ENCODE measurements around the gene PSMD11. TPM values are rescaled to one million over a fixed set of nuclear protein-coding genes. Genes with fewer than 3 reads are reported as not detected.

PSMD11 gene
- polyA plus RNA-seq, 2 of the 4 experiments (the other 2 are of a cell fraction), result 195 to 228 TPM

DNA sequence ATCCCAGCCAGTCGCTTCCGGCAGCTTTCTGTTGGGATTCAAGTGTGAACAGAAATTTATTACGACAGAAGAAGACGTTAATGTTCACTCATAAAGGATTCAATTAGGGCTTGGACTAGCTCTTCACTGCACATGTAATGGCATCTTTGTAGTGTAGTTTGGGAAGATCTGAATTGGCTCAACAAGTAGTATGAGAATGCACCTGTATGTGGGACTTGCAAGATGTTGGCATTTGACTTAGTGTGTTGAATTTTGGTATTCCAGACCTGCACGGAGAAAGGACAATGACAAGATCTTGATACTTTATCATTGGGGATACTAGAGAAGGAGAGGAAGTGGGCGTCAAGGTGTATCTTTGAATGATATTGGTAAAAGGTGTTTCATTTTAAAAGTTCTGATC, 1.2 kb downstream of the PSMD11 start:
- TF ChIP-seq MAFK (IDR thresholded peaks at IDR 0.05; ENCODE audit: partially characterized antibody), result no peak
- TF ChIP-seq, protein P1, sequence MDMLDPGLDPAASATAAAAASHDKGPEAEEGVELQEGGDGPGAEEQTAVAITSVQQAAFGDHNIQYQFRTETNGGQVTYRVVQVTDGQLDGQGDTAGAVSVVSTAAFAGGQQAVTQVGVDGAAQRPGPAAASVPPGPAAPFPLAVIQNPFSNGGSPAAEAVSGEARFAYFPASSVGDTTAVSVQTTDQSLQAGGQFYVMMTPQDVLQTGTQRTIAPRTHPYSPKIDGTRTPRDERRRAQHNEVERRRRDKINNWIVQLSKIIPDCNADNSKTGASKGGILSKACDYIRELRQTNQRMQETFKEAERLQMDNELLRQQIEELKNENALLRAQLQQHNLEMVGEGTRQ (IDR thresholded peaks at IDR 0.05), result no peak
- TF ChIP-seq ZFP36 (IDR thresholded peaks at IDR 0.05; ENCODE audit: borderline replicate concordance, partially characterized antibody), result no peak
- TF ChIP-seq, protein P2, sequence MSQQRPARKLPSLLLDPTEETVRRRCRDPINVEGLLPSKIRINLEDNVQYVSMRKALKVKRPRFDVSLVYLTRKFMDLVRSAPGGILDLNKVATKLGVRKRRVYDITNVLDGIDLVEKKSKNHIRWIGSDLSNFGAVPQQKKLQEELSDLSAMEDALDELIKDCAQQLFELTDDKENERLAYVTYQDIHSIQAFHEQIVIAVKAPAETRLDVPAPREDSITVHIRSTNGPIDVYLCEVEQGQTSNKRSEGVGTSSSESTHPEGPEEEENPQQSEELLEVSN (IDR thresholded peaks at IDR 0.05; ENCODE audit: borderline replicate concordance, low read depth), result no peak
- no peak for TF ChIP-seq POLR2AphosphoS2 (conservative IDR thresholded peaks at IDR 0.05; ENCODE audit: low read length)
- no peak for TF ChIP-seq EHMT2 (IDR thresholded peaks at IDR 0.05; ENCODE audit: low read depth)
- TF ChIP-seq NPAS2 (CRISPR knock-in tag; IDR thresholded peaks at IDR 0.05; ENCODE audit: borderline replicate concordance), result no peak
- no peak for TF ChIP-seq RFX5 (IDR thresholded peaks at IDR 0.05)
- TF ChIP-seq, protein P3, sequence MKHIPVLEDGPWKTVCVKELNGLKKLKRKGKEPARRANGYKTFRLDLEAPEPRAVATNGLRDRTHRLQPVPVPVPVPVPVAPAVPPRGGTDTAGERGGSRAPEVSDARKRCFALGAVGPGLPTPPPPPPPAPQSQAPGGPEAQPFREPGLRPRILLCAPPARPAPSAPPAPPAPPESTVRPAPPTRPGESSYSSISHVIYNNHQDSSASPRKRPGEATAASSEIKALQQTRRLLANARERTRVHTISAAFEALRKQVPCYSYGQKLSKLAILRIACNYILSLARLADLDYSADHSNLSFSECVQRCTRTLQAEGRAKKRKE (CRISPR knock-in tag; IDR thresholded peaks at IDR 0.05; ENCODE audit: low read depth), result no peak
- no peak for TF ChIP-seq FOXS1 (CRISPR knock-in tag; IDR thresholded peaks at IDR 0.05)
- TF ChIP-seq RCOR1 (IDR thresholded peaks at IDR 0.05; ENCODE audit: low read depth, low read length), result no peak
- TF ChIP-seq, protein P4, sequence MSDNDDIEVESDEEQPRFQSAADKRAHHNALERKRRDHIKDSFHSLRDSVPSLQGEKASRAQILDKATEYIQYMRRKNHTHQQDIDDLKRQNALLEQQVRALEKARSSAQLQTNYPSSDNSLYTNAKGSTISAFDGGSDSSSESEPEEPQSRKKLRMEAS (IDR thresholded peaks at IDR 0.05), result no peak
- no peak for TF ChIP-seq HEYL (CRISPR knock-in tag; IDR thresholded peaks at IDR 0.05)
- no peak for TF ChIP-seq HOXB13 (CRISPR knock-in tag; IDR thresholded peaks at IDR 0.05; ENCODE audit: low read depth)
- TF ChIP-seq, protein P5, sequence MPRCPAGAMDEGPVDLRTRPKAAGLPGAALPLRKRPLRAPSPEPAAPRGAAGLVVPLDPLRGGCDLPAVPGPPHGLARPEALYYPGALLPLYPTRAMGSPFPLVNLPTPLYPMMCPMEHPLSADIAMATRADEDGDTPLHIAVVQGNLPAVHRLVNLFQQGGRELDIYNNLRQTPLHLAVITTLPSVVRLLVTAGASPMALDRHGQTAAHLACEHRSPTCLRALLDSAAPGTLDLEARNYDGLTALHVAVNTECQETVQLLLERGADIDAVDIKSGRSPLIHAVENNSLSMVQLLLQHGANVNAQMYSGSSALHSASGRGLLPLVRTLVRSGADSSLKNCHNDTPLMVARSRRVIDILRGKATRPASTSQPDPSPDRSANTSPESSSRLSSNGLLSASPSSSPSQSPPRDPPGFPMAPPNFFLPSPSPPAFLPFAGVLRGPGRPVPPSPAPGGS (IDR thresholded peaks at IDR 0.05), result no peak
- no peak for TF ChIP-seq ZSCAN20 (CRISPR knock-in tag; IDR thresholded peaks at IDR 0.05)
- TF ChIP-seq JUN (IDR thresholded peaks at IDR 0.05), result no peak
- no peak for TF ChIP-seq RNF2 (IDR thresholded peaks at IDR 0.05; ENCODE audit: borderline replicate concordance, low read depth)
- FAIRE-seq (no peak), ATAC-seq (no peak), DNase-seq (ENCODE audit: low read depth in 1 of 2, low spot score in 1 of 2) (no peak)
- POLR2A ChIA-PET, result interaction anchor here (0.8 to 2.0 kb wide), 3 partner anchors 17 to 105 kb away, joined by 4 to 7 read pairs (median 6); partner anchors contain the start of gene ZNF207
- WGBS (ENCODE audit: missing lambda C conversion rate), result 9% methylated on average over 6 of the region's 6 CpGs
- Histone ChIP-seq H3K4me3 (peak overlapping the region; percentile 92), H3K4me2 (peak overlapping the region; percentile 84), H3K9me3 (no peaks in the 10 kb centered on the region), H3K27ac (peak overlapping the region; percentile 95 to 97), H3K4me1 (peaks cover 19% of the 10 kb centered on the region)
- CTCF ChIA-PET, result interaction anchor here (1.8 to 9.8 kb wide), 11 partner anchors 12 to 309 kb away, joined by 5 to 138 read pairs (median 10); partner anchors contain the start of gene C17orf75

DNA sequence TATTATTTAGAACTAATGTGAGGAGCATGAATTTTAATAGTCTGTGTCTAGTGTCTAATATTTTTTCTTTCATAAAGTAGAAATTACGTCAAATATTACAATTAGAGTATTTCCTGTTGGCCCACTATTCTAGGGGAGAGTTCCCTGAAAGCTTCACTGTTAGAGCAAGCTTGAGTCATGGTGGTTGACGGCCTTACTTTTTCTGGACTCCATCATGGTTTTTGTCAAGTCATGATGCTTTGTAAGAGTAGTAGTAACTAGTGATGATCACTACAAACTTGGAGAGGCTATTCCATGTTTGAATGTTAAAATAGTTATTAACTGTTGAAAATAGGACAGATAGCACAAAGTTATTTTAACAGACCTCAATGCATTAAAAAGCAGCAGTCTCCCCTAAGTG, 1.7 kb downstream of the PSMD11 start:
- POLR2A ChIA-PET, result interaction anchor here (2.0 kb wide), 1 partner anchor 96 kb away, joined by 6 read pairs; the partner anchor contains the start of gene ZNF207
- TF ChIP-seq HOXB5 (CRISPR knock-in tag; IDR thresholded peaks at IDR 0.05), result no peak
- no peak for TF ChIP-seq FOSL2 (IDR thresholded peaks at IDR 0.05)
- TF ChIP-seq FOSL2 (CRISPR knock-in tag; IDR thresholded peaks at IDR 0.05), result no peak
- TF ChIP-seq HDAC2 (IDR thresholded peaks at IDR 0.05), result no peak
- TF ChIP-seq, protein P2 (IDR thresholded peaks at IDR 0.05; ENCODE audit: borderline replicate concordance, low read depth), result no peak
- no peak for TF ChIP-seq FOSB (CRISPR knock-in tag; IDR thresholded peaks at IDR 0.05)
- TF ChIP-seq EP300 (IDR thresholded peaks at IDR 0.05), result no peak
- TF ChIP-seq KDM1A (IDR thresholded peaks at IDR 0.05; ENCODE audit: low read depth), result no peak
- TF ChIP-seq, protein P6, sequence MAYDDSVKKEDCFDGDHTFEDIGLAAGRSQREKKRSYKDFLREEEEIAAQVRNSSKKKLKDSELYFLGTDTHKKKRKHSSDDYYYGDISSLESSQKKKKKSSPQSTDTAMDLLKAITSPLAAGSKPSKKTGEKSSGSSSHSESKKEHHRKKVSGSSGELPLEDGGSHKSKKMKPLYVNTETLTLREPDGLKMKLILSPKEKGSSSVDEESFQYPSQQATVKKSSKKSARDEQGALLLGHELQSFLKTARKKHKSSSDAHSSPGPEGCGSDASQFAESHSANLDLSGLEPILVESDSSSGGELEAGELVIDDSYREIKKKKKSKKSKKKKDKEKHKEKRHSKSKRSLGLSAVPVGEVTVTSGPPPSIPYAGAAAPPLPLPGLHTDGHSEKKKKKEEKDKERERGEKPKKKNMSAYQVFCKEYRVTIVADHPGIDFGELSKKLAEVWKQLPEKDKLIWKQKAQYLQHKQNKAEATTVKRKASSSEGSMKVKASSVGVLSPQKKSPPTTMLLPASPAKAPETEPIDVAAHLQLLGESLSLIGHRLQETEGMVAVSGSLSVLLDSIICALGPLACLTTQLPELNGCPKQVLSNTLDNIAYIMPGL (CRISPR knock-in tag; IDR thresholded peaks at IDR 0.05; ENCODE audit: borderline replicate concordance), result no peak
- TF ChIP-seq NFE2L2 (conservative IDR thresholded peaks at IDR 0.05; ENCODE audit: low read length), result peak; percentile 84
- no peak for TF ChIP-seq FOXS1 (CRISPR knock-in tag; IDR thresholded peaks at IDR 0.05)
- TF ChIP-seq, protein P5 (IDR thresholded peaks at IDR 0.05), result no peak
- peak; percentile 92 for TF ChIP-seq MAFK (IDR thresholded peaks at IDR 0.05; ENCODE audit: partially characterized antibody)
- TF ChIP-seq CBX8 (IDR thresholded peaks at IDR 0.05), result no peak
- TF ChIP-seq ZSCAN20 (CRISPR knock-in tag; IDR thresholded peaks at IDR 0.05), result no peak
- H3K4me3 ChIP-seq, result peak overlapping the region; percentile 92
- FAIRE-seq, result no peak
- ATAC-seq, result no peak
- CTCF ChIA-PET, result interaction anchor here (2.0 to 9.8 kb wide), 5 partner anchors 11 to 309 kb away, joined by 5 to 138 read pairs (median 13); partner anchors contain the start of gene C17orf75
- H3K4me2 ChIP-seq, result peak overlapping the region; percentile 84
- H3K4me1 ChIP-seq, result peaks cover 19% of the 10 kb centered on the region
- DNase-seq (ENCODE audit: low read depth in 1 of 2, low spot score in 1 of 2), result peak; percentile 30 to 35
- no peaks in the 10 kb centered on the region for H3K9me3 ChIP-seq
- peak overlapping the region in 1 of 2 experiments; percentile 9; a peak in 2 of 6 replicates for H3K27ac ChIP-seq
- WGBS (ENCODE audit: missing lambda C conversion rate), result 37% methylated on average over 2 of the region's 2 CpGs

Measured in A549 (cell line).